Upper lobe of left lung (tissue), 6 donors: ENCODE results near the gene NSD2. TPM values are rescaled to one million over a fixed set of nuclear protein-coding genes. Genes with fewer than 3 reads are reported as not detected.
A peak's percentile ranks its signal among the peaks of the same experiment; 100 is the strongest.

Experiments
- ATAC-seq, 2 donors: fragments of 200-7000 bp; cut with Tn5 transposase; one replicate each; pipeline ENCODE4 v1.9.1; 2022; ENCODE audit warnings: mild to moderate bottlenecking in 2 of 2, moderate library complexity in 2 of 2; ENCODE audit not compliant: low FRiP score in 2 of 2
- DNase-seq, 2 donors: peaks; one replicate each; pipeline ENCODE4 v3.0.0-alpha.2; 2019 to 2020
- H3K27ac ChIP-seq, 4 donors: fragments of 200-600 bp; sonication (generic); one replicate each; pipeline ENCODE4 v1.5.1; 2016 to 2019
- H3K27me3 ChIP-seq, 4 donors: fragments of 200-600 bp; sonication (generic); one replicate each; pipeline ENCODE4 v1.5.1; 2017 to 2019
- H3K36me3 ChIP-seq, 4 donors: fragments of 200-600 bp; sonication (generic); one replicate each; pipeline ENCODE4 v1.5.1; 2016 to 2019
- H3K4me1 ChIP-seq, 4 donors: fragments of 200-600 bp; sonication (generic); one replicate each; pipeline ENCODE4 v1.5.1; 2018 to 2019
- H3K4me3 ChIP-seq, 4 donors: fragments of 200-600 bp; sonication (generic); one replicate each; pipeline ENCODE4 v1.5.1; 2017 to 2019; ENCODE audit warnings: mild to moderate bottlenecking in 2 of 4, moderate library complexity in 1 of 4
- H3K9me3 ChIP-seq, 4 donors: fragments of 200-600 bp; sonication (generic); one replicate each; pipeline ENCODE4 v1.5.1; 2018 to 2019
- CTCF ChIP-seq, 6 experiments: fragments of 450-650 bp in 4 of 6; fragments of 200-600 bp in 2 of 6; sonication (generic) in 2 of 6; IDR thresholded peaks; one replicate each; pipeline ENCODE4 v1.5.1; 2016 to 2019; ENCODE audit warnings: antibody characterized with exemption in 6 of 6
- EP300 ChIP-seq, 4 donors: sonication (generic); formaldehyde crosslinking; IDR thresholded peaks; one replicate each; pipeline ENCODE4 v1.5.1; 2017; ENCODE audit warnings: antibody characterized with exemption in 4 of 4, control low read depth in 2 of 4
- POLR2A ChIP-seq, 4 donors: fragments of 450-650 bp; IDR thresholded peaks; one replicate each; pipeline ENCODE4 v1.5.1; 2016 to 2017; ENCODE audit warnings: antibody characterized with exemption in 4 of 4, mild to moderate bottlenecking in 2 of 4
- POLR2AphosphoS5 ChIP-seq, 2 donors: sonication (generic); formaldehyde crosslinking; IDR thresholded peaks; one replicate each; pipeline ENCODE4 v1.5.1; 2017; ENCODE audit warnings: antibody characterized with exemption in 2 of 2
- WGBS, 2 donors: methylation state at CpG; one replicate each; pipeline ENCODE4 v1.1.5; 2017 to 2018; 5-methylcytosine and 5-hydroxymethylcytosine counted together
- total RNA-seq, 6 donors: library from RNA; depleted of rRNA in 4 of 6; stranded (reverse); fragments of >200 nt in 4 of 6; gene quantifications; one replicate each; pipeline versions ENCODE4 v1.1.0 to v1.2.1, GENCODE V29; 2016 to 2021
- donor health status: DM: no; HTN: no; CAD: no; lungs with moderate emphysema.
- donor health status: DM: no; HTN: yes; CAD: no; lungs with severe emphysema.

The NSD2 gene
- total RNA-seq, 6 donors from 2014 or later = 35.7 to 164 (median 53.1) TPM

- no peak for ATAC-seq
- no peak overlapping the region for H3K27ac ChIP-seq
- H3K4me1 ChIP-seq = peaks cover 0 to 19% (median 8%) of the 10 kb centered on the region in 4 donors
- no peaks in the 10 kb centered on the region for H3K9me3 ChIP-seq
- WGBS, 2 donors = 93 to 94% methylated on average over 3 to 11 of the region's 11 CpGs
- H3K27me3 ChIP-seq = no peaks in the 10 kb centered on the region
- no peak for TF ChIP-seq POLR2AphosphoS5 (IDR thresholded peaks at IDR 0.05)
- no peak for TF ChIP-seq POLR2A (IDR thresholded peaks at IDR 0.05)
- TF ChIP-seq EP300 (IDR thresholded peaks at IDR 0.05) = no peak
- no peak for TF ChIP-seq CTCF (IDR thresholded peaks at IDR 0.05)
- no peak overlapping the region for H3K4me3 ChIP-seq
- DNase-seq = no peak
- peaks cover 4 to 82% (median 58%) of the 10 kb centered on the region in 4 donors for H3K36me3 ChIP-seq
Measured at GRCh38 chr4:1975880-1976279, 104.7 kb downstream of the NSD2 start.

GRCh38 chr4:1976416-1977352 is 105.5 kb downstream of the NSD2 start:
- ATAC-seq = no peak
- no peak for DNase-seq
- no peak overlapping the region for H3K27ac ChIP-seq
- peaks cover 0 to 19% (median 8%) of the 10 kb centered on the region in 4 donors for H3K4me1 ChIP-seq
- WGBS, 2 donors = 96 to 97% methylated on average over 33 to 35 of the region's 35 CpGs
- no peaks in the 10 kb centered on the region for H3K9me3 ChIP-seq
- H3K4me3 ChIP-seq = no peak overlapping the region
- TF ChIP-seq POLR2AphosphoS5 (IDR thresholded peaks at IDR 0.05) (no peak), POLR2A (IDR thresholded peaks at IDR 0.05) (no peak), CTCF (IDR thresholded peaks at IDR 0.05) (no peak), EP300 (IDR thresholded peaks at IDR 0.05) (no peak)
- peaks cover 4 to 87% (median 63%) of the 10 kb centered on the region in 4 donors for H3K36me3 ChIP-seq
- no peaks in the 10 kb centered on the region for H3K27me3 ChIP-seq

- TF ChIP-seq POLR2A (IDR thresholded peaks at IDR 0.05) (no peak), EP300 (IDR thresholded peaks at IDR 0.05) (no peak), CTCF (IDR thresholded peaks at IDR 0.05) (no peak), POLR2AphosphoS5 (IDR thresholded peaks at IDR 0.05) (no peak)
- peak in 1 of 2 donors; percentile 65 for DNase-seq
Measured at GRCh38 chr4:1978226-1978625, 107.0 kb downstream of the NSD2 start.

DNA sequence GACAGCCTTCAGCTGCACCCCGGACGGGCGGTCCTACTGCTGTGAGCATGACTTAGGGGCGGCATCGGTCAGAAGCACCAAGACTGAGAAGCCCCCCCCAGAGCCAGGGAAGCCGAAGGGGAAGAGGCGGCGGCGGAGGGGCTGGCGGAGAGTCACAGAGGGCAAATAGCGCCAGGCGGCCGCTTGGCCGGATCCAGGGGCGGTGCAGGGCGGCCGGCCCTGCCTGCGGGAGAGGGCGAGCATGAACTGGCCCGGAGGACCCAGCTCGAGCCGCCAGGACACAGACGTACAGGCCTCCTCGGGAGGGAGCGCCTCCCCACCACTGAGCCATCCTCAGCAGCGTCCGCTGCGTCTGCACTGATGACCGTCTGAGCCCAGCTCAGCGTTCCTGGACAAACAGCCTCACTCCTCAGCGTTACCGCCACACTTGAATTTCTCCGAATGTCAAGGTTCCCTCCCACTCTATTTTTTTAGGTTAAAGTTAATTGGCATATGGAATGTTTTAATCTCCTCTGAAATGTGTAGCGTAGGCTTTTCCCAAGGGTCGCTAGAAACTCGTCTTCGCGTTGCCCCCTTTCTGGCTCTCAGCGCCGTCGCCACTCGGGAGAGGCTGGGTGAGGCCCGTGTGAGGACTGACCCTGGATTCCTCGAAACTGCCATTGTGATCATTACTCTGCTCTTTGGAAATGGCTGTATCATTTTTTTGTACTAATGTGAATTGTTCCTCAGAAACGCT is 107.7 kb downstream of the NSD2 start:
- TF ChIP-seq POLR2A (IDR thresholded peaks at IDR 0.05) (no peak), CTCF (IDR thresholded peaks at IDR 0.05) (no peak), EP300 (IDR thresholded peaks at IDR 0.05) (no peak), POLR2AphosphoS5 (IDR thresholded peaks at IDR 0.05) (no peak)
- no peak overlapping the region for H3K4me3 ChIP-seq
- DNase-seq (peak in 1 of 2 donors; percentile 76), ATAC-seq (no peak)
- H3K9me3 ChIP-seq = no peaks in the 10 kb centered on the region
- no peaks in the 10 kb centered on the region for H3K27me3 ChIP-seq
- peaks cover 0 to 19% (median 8%) of the 10 kb centered on the region in 4 donors for H3K4me1 ChIP-seq
- no peak overlapping the region for H3K27ac ChIP-seq
- WGBS, 2 donors = 94 to 96% methylated on average over 44 of the region's 45 CpGs
- H3K36me3 ChIP-seq = peaks cover 12 to 100% (median 78%) of the 10 kb centered on the region in 4 donors

More at GRCh38 chr4:1978226-1978625, 107.0 kb downstream of the NSD2 start:
- no peak overlapping the region for H3K4me3 ChIP-seq
- WGBS, 2 donors = 95 to 98% methylated on average over 12 to 13 of the region's 13 CpGs
- no peak overlapping the region for H3K27ac ChIP-seq
- H3K27me3 ChIP-seq = no peaks in the 10 kb centered on the region
- ATAC-seq = no peak
- H3K36me3 ChIP-seq = peaks cover 7 to 97% (median 72%) of the 10 kb centered on the region in 4 donors
- H3K4me1 ChIP-seq = peaks cover 0 to 19% (median 8%) of the 10 kb centered on the region in 4 donors
- no peaks in the 10 kb centered on the region for H3K9me3 ChIP-seq
